CD4-positive, alpha-beta T cell treated with Interleukin-17A for 4 hours (primary cell): ENCODE measurements around the gene TUBGCP5.
"Not testable (repeated sequence)": the region's sequence is repeated elsewhere in the genome, so short reads cannot be mapped to it uniquely, and the experiment has no call there.

Experiments
- DNase-seq: peaks from one replicate; pipeline ENCODE4 v3.0.0-alpha.2; 2020; ENCODE audit warnings: mixed read lengths

Gene TUBGCP5

DNA sequence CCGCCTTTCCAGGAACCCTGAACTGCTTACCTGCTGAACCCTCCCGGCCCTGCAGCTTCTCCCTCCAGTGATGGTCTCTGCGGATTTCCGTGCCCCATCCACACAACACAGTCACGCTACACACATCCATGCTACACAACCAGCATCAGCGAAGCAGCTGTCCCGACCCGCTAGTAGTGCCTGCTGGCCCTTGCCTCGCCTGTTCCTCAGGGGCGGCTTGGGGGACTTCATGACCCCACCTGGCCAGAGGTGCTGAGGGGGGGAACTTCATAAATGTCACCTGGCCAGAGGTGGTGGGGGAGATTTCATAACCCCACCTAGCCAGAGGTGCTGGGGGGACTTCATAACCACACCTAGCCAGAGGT lies 530 bp upstream of the TUBGCP5 start:
- no peak for DNase-seq

GRCh38 chr15:23038726-23039142 lies 635 bp downstream of the TUBGCP5 start:
- DNase-seq, result no peak

DNA sequence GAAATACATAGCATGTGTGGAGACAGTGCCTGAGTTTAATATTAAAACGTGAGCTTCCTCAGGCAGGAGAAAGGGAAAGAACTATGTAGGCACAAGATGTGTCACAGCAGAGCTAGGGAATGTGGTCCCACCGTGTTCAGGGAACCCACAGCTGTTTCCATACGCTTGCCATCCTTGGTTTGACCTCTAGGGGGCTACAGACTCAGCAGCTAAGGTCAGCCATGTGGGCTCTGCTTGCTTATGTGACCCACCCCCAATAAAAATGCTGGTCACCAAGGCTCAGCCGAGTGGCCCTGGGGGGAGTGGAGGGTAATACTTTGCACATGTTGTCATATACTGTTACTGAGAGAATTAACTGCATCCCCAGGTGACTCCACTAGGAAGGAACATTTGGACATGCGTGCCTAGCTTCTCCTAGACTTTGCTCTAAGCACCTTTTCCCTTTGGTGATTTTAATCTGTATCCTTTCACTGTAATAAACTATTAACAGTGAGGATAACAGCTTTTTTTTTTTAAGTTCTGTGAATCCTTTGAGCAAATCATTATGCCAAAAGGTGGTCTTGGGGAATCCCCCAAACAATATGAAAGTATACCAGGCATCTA lies 3.3 kb downstream of the TUBGCP5 start:
- DNase-seq, result peak; percentile 65

DNA sequence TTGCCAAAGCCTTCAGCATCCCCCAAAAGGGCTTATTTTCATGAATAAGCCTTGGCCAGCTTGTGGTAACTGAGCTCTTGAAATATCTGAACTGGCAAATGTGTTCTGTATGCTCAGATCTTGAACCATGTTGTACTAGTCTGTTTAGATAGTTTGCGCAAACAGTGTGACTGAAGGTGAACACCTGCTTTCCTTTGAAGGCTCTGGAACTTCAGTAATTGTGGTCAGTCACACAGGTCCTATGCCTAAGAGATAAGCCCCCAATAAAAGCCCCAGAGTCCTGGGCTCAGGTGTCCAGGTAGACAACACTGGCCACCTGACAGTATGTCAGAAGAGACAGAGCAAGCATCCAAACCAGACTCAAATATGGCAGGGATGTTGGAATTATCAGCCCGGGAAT lies 5.4 kb downstream of the TUBGCP5 start:
- DNase-seq, result no peak

DNA sequence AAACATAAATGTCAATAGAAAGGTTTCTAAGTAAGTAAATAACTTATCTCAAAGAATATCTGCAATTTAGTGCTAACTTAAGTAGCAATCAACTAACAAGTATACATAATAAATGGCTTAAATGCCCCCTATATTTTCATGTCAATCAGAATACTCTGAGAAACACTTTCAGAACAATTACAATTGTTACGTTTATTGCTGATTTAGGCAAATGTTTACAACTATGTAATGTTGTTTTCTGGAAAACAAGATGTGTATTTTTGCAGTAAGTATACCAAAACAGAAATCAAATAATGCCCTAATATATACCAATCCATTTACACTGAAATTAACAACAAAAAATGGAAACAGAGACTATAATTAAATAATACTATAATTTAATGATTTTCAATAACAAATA lies 13.2 kb downstream of the TUBGCP5 start:
- DNase-seq, result no peak

- no peak for DNase-seq
Observed at GRCh38 chr15:23022156-23022555, 17.2 kb downstream of the TUBGCP5 start.

- DNase-seq, result no peak
Observed at GRCh38 chr15:23014394-23015000, 24.9 kb downstream of the TUBGCP5 start.

- no peak for DNase-seq
Observed at GRCh38 chr15:23013681-23014080, 25.7 kb downstream of the TUBGCP5 start.

DNA sequence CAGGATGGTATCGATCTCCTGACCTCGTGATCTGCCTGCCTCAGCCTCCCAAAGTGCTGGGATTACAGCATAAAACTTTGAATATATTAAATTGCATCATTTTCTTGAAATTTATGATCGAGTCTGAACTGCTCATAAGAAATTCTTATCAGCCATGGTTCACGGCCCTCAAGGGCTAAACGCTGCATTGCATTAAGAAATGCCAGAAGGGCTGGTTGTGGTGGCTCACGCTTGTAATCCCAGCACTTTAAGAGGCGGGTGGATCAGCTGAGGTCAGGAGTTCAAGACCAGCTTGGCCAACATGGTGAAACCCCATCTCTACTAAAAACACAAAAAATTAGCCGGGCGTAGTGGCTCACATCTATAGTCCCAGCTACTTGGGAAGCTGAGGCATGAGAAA lies 26.8 kb downstream of the TUBGCP5 start:
- DNase-seq, result not testable (repeated sequence)

- no peak for DNase-seq
Observed at GRCh38 chr15:23003736-23004135, 35.6 kb downstream of the TUBGCP5 start.

DNA sequence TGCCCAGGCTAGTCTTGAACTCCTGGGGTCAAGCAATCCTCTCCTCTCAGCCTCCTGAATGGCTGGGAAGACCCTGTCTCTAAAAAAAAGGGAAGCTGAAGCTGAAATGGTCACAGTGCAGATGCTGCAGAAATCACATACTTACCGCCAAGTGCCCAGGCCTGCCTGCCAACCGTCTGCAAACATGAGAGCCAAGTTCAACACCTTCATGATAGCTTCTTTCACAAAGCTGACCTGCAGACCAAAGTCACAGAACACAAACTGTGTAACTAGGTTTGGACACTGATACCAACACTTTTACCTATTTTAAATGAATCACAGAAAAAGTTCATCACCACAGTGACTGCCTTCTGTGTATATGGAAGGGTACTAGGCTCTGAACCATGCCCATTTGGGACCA lies 36.4 kb downstream of the TUBGCP5 start:
- no peak for DNase-seq

GRCh38 chr15:22995795-22996194 lies 43.6 kb downstream of the TUBGCP5 start:
- no peak for DNase-seq

DNA sequence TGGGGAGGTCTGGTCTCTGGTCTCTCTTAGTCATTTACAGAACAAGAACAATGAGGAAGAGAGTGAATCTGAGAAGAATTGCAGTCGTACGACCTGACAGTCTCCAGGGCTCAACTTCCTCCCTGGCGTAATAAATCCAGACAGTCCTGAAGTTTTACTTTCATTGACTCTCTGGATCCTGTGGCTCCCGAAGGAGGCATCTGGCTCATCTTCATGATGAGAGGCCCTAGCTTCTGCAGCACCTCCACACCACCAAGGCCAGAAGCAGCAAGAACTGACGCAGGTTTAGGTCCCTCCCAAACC lies 47.4 kb downstream of the TUBGCP5 start:
- no peak for DNase-seq

DNA sequence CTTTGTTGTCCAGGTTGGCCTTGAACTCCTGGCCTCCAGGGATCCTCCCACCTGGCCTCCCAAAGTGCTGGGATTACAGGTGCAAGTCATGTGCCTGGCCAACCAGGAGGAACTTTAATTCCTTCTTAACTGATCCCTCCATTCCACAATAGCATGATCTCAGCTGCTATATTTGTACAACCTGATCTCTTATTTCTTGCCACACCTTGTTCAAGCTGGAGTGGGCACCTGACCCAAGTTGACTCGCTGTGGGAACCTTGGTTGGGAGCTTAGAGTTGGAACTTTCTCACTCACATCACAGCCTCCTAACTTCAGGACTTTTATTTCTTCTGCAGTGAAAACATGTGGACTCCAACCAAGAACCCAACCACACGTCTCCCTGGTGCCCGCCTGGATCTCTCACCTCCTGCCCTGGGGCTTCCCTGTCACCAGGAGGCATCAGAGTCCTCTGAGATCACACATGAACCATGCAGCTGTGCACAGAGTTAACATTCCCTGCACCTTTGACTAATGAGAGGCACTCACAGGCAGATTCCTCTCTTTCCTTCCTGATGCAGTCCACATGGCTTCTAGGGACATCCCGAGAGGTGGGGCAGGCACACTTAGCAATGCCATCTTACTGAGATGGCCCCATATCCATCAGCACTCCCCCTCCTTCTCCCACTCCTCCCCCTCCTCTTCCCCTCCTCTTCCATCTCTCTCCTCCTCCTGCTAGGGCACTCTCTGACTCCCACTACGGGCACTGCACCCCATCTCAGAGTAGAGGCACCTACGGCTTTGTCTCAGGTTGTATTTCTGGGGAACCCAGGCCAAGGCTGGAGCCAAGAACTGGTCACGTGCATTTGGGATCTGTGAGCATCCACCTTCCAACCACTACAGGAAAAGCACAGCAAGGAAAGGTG lies 49.5 kb downstream of the TUBGCP5 start:
- DNase-seq, result no peak

GRCh38 chr15:22988811-22989210 lies 50.6 kb downstream of the TUBGCP5 start:
- DNase-seq, result no peak

DNA sequence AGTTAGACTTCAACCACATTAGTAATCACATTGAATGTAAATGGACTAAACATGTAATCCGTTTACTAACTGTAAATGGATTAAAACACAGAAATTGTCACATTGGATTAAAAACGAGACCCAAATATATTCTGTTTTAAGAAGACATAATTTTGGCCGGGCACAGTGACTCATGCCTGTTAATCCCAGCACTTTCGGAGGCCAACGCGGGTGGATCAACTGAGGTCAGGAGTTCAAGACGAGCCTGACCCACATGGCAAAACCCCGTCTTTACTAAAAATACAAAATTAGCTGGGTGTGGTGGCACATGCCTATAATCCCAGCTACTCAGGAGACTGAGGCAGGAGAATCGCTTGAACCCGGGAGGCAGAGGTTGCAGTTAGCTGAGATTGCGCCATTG lies 57.4 kb downstream of the TUBGCP5 start:
- not testable (repeated sequence) for DNase-seq

GRCh38 chr15:22981051-22981840 lies 58.1 kb downstream of the TUBGCP5 start:
- DNase-seq, result no peak

- DNase-seq, result peak; percentile 36
Observed at GRCh38 chr15:22980189-22981050, 58.9 kb downstream of the TUBGCP5 start, which contains the start of gene CYFIP1. Gene CYFIP1 (minus strand): TSS chr15:22980368. CDS start chr15:22947285, 33,083 bp downstream.

- DNase-seq, result peak; percentile 42
Observed at GRCh38 chr15:22979238-22980188, 59.9 kb downstream of the TUBGCP5 start.

GRCh38 chr15:22978691-22979237 lies 60.6 kb downstream of the TUBGCP5 start:
- peak; percentile 14 for DNase-seq

DNA sequence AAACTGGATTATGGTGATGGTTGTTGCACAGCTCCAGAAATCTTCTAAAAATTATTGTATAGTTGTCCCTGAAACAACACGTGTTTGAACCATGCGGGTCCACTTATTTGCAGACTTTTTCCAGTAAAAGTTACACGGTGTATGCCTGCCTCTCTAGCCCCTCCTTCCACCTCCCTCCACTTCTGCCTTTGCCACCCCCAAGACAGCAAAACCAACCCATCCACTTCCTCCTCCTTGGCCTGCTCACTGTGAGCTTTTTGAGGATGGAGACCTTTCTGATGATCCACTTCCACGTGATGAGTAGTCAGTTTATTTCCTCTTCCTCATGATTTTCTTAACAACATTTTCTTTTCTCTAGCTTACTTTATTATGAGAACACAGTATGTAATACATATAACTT lies 64.6 kb downstream of the TUBGCP5 start:
- DNase-seq, result no peak
